Prostate gland (tissue), 2 donors: ENCODE results near the gene DTNB.

Experiments
- CTCF ChIP-seq, 4 experiments: fragments of 200-600 bp in 2 of 4; fragments of 450-650 bp in 2 of 4; sonication (generic) in 2 of 4; IDR thresholded peaks; 1 replicate in 3 of 4; 2 replicates in 1 of 4; pipeline ENCODE4 v1.5.1; 2016 to 2019; ENCODE audit warnings: antibody characterized with exemption in 4 of 4, mild to moderate bottlenecking in 2 of 4, moderate library complexity in 2 of 4
- POLR2A ChIP-seq: fragments of 450-650 bp; IDR thresholded peaks from one replicate; pipeline ENCODE4 v1.6.1; 2016; ENCODE audit warnings: antibody characterized with exemption, mild to moderate bottlenecking
- POLR2AphosphoS5 ChIP-seq: sonication (generic); formaldehyde crosslinking; IDR thresholded peaks from one replicate; pipeline ENCODE4 v1.6.1; 2017; ENCODE audit warnings: antibody characterized with exemption

DNA sequence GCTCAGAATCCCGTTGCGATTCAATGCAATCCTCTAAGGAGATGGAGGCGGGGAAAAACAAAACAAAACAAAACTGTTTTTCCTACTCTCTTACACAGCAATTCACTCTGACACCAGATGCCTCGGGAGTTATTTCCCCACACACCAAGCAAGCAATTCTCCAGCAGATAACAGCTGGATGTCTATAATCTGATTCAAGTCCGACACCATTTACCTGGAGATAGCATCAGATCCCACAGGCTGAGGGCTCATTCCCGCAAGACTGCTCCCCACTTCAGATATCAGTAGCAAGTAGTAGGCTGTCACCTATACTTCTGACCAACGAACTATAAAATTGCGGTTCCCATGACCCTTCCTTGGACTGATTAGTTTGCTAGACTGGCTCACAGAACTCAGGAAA, 58.7 kb downstream of the DTNB start:
- TF ChIP-seq CTCF (IDR thresholded peaks at IDR 0.05) (no peak), POLR2AphosphoS5 (no peak), POLR2A (no peak)
